GM11168 (cell line): ENCODE results near the gene SMYD3.

Source experiments
- in situ Hi-C: fragments of 300-500 bp; cut with MboI; formaldehyde crosslinking; loops from one replicate; pipeline ENCODE4 v1.12.0; 2022; ENCODE audit warnings: low sequenced_read_pairs; ENCODE audit not compliant: unreplicated experiment

Gene SMYD3

DNA sequence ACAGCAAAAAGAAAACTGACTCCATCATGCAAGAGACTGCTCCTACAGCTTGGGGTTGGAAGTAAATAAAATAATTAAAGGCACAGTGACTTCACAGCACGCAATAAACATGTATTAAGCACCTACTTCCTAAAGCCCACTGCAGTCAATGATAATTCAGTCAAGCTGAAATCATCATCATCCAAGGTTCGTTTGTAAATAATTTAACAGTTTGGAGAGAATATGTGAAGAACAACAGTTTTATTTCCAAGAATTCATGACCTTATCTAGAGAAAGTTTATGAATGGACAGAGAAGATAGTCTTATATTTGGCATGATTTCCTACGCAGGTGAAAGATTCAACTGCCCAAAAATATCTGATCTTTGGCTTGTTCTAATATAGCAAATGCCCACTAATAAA, 86.8 kb downstream of the SMYD3 start:
- in situ Hi-C loops = no loop called here

DNA sequence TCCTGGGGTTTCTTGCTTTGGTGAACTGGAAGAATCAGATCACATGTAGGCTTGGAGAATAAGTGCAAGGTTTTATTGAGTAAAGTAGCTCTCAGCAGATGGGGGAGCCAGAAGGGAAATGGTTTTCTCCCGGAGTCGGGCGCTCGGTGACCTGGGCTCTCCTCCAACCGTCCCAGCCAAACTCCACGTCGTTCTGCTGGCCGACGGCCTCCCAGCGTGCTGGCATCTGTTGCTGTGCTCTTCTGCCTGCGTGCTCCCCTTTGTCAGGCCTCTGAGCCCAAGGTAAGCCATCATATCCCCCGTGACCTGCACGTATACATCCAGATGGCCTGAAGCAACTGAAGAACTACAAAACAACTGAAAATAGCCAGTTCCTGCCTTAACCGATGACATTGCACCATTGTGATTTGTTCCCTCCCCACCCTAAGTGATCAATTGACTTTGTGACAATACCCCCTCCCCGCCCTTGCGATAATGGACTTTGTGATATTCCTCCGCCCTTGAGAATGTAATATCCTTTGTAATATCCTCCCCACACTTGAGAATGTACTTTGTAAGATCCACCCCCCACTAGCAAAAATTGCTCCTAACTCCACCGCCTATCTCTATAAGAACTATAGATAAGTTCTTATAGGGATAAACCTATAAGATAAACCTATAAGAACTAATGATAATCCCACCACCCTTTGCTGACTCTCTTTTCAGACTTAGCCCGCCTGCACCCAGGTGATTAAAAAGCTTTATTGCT, 88.3 kb downstream of the SMYD3 start:
- in situ Hi-C loops = no loop called here

DNA sequence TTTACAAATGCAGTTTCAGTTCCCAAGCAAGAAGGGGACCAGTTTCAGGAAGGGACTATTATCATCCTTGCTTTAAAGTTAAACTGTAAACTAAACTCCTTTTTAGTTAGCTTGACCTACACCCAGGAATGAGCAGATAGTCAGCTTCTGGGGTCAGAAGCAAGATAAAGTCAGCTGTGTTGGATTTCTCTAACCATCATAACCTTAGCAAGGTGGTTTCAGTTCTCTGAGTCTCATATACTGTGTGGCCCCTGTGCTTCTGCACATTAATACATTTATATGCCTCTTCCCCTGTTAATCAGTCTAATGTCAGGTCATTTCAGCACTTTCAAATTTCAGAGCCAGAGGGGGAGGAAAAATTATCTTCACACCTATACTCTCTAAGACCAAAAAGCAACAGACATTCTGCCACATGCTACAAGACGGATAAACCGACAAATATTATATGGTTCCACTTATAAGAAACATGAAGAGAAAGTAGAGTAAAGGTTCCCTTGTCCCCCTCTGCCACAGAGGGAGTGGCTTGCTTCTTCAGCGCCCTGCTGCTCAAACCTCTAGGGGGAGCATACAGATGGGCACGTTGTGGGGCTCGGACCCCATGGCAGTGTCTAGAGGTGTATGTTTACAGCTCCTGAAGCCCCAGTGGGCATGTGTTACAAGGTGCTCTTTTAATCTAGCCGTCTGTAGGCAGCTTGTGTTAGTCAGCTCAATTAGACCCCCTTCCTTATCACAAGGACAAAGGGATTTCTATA, 89.1 kb downstream of the SMYD3 start:
- in situ Hi-C loops = no loop called here

DNA sequence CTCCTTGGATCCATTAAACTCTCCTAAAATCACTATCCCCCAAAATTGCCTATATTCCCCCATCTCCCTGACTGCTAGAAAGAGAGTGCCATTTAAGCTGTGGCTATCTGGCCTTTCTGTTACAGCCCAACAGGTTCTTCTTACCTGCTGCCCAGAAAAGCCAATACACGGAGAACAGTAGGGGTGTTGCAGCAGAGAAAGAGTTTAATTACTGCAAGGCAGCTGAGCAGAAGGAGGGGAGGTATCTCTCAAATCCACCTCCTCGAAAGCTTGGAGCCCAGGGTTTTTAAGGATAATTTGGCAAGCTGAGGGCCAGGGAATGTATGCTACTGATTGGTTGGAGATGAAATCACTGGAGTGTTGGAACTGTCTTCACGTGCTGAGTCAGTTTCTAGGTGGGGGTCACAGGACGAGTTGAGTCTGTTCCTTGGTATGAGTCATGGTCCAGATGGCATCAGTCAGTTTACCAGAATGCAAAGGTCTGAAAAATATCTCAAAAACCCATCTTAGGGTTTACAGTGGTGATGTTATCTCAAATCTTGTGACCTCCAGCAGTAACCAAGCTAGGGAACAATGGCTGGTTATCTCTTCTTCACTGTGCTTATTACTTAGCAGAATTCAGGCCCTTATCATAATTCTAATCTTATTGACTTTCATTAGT, 89.8 kb downstream of the SMYD3 start:
- in situ Hi-C loops = no loop called here

DNA sequence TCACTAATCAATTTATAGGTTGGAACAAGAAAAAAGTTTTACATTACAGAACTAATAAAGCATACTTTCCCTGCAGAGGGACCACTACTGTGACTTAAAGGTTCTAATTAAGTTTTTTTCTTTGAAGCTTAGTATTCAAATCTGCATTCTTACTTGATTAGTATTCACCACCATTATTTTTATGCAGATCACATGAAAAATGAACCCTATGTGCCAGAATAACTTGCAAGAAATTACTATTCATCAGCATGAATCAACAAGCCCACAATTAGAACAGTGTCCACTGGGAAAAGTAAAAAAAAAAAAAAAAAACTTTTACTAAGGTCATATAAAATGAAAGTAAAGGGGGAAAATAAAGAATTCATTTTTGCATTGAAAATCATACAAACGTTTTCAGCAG, 90.8 kb downstream of the SMYD3 start:
- in situ Hi-C loops = no loop called here

DNA sequence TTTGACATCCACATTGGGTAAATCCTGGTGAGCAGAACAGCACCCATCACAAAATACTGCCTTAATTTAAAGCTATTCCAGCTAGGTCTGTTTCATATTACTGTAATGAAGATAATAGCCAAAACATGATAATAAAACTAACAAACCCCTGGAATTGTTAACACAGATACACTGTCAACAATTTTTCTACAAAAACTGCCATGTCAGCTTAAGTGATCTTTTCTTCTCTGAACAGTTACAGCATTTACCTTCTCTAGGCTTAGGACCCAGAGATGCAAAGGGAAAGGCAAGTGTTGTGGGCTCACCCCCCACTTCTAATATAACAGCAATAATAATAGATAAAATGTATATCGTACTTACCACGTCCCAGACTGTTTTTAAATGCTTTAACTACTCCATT, 92.1 kb downstream of the SMYD3 start:
- in situ Hi-C loops = no loop called here

DNA sequence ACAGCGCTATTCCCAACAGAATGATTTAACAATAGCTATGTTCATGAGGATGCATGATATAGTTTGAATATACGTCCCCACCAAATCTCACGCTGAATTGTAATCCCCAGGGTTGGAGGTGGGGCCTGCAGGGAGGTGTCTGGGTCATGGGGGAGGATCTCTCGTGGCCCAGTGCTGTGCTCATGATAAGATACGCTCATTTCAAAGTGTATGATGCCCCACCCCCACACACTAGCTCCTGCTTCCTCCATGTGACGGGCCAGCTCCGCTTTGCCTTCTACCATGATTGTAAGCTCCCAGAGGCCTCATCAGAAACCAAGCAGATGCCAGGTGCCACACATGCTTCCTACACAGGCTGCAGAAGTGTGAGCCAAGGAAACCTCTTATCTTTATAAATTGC, 93.6 kb downstream of the SMYD3 start:
- in situ Hi-C loops = no loop called here

DNA sequence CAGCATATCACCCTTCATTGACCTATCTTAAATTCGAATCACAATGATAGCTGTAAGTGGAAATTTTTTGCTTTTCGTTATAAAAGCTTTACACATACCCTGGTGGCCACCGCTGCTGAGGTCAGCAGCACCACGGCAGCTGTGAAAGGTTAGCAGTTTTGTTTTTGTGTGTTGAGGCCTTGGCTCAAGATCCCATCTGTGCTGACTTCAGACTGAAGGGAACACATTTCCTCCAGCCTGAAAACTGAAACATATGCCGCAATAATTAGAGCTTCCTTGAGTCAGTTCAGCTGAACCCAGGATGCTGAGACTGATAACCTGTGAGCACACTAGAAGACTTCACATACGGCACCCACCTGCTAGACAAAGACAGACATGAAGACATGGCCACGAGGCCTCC, 103.0 kb downstream of the SMYD3 start:
- in situ Hi-C loops = no loop called here

DNA sequence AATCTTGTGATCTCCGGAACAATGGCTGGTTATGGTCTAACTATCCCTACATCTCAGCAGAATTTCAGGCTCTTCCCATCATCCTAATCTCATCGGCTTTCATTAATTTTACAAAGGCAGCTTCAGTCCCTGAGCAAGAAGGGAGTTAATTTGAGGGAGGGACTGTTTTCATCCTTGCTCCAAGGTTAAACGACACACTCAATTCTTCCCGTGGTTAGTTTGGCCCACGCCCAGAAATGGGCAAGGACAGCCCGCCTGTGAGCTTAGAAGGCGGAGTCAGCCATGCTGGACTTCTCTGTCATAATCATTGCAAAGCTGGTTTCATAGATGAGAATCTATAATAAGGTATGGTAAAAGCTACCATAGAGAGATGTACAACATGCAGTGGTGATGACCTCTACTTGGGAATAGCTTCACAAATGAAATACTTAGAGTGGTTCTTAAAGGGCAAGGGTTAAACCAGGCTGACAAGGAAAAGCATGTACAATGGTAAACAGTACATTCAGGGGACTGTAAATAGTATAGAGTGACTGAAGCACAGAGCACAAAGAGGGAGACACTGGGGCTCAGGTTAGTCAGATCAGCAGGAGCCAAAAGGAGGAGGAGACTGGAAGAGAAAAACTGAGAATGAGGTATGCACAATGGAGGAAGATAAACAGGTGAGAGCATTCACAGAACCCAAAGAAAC, 108.8 kb downstream of the SMYD3 start:
- in situ Hi-C loops = no loop called here

DNA sequence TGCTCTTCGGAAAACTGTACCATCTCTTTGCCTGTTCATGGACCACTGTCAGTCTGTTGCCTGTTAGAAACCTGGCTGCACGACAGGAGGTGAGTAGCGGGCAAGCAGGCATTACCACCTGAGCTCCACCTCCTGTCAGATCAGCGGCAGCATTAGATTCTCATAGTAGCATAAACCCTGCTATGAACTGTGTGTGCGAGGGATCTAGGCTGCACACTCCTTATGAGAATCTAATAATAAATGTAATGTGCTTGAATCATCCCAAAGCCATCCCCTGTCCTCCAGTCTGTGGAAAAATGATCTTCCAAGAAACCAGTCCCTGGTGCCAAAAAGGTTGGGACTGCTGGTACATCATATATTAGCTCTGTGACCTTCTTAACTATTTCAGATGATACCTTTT, 110.0 kb downstream of the SMYD3 start:
- in situ Hi-C loops = no loop called here

DNA sequence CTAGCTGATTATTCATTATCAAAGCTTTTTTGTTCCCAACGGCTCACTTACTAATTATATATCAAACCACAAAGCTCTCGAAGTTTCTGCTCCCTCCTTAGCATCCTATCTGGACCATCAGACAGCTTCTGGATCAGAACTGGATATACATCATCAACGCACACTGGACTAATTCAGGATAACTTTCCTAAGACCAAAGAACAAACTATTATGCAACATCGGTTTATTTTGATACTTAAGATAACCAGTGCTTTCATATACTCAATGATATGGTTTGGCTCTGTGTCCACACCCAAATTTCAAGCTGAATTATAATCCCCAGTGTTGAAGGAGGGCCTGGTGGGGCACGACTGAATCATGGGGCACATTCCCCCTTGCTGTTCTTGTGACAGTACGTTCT, 110.8 kb downstream of the SMYD3 start:
- in situ Hi-C loops = no loop called here

DNA sequence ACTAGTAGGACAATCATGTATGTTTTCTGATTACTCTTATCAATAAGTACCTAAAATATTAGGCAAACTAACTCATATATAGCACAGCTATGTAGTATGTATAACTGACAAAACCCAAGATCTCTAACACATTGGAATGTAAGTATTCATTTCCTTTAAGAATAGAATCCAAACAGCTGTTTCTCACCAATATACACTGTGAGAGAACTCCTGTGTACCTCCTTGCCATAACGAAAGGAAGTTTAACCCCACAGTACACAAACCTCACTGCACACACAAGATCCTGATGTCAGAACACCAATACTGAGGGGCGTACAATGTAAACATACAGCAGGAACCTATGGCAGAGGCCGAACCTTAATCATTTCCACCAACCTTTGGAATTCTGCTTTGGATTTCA, 113.0 kb downstream of the SMYD3 start:
- in situ Hi-C loops = no loop called here

DNA sequence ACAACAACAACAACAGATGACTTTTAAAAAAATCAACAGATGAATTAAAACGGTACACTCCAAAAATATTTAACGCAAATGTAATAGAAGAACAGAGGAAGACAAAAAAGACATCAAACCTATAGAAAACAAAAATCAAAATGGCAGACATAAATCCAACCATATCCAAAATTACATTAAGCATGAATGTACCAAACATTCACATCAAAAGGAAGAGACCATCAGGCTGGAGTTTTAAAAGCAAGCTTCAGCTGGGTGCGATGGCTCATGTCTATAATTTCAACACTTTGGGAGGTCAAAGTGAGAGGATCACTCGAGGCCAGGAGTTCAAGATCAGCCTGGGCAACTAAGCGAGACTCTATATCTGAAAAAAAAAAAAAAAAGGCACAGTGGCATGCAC, 116.2 kb downstream of the SMYD3 start:
- in situ Hi-C loops = no loop called here

DNA sequence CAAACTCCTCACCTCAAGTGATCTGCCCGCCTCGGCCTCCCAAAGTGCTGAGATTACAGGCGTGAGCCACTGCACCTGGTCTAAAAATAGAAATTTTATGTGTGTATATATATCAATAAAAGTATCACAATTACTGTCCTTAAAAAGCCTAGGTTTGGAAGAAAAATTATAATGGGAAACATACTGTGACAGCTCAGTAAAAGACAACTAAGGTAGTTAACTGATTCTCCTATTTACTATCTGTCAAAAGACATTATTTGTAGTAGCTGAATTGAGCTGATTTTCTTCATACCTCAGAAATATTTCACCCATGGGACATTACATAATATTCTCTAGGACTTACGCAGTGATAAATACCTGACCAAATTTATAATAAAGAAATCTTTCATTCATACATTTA, 122.5 kb downstream of the SMYD3 start:
- in situ Hi-C loops = no loop called here

DNA sequence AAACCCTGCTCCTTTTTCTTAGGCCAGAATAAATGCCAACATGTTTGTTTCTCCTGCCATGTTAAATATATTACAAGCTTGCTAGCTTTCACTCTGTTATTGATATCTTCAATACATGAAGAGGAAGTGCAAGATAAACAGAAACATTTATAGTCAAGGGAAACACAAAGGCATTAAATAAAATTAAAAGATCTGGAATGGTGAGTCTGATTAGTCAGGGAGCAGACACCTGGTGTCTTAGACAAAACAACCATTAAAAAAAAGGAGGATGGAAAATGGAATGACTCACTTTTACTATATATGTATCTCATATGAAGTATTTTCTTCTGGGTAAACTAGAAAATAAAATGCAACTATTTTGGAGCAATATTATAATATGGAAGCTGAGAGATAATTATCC, 123.3 kb downstream of the SMYD3 start:
- in situ Hi-C loops = no loop called here

DNA sequence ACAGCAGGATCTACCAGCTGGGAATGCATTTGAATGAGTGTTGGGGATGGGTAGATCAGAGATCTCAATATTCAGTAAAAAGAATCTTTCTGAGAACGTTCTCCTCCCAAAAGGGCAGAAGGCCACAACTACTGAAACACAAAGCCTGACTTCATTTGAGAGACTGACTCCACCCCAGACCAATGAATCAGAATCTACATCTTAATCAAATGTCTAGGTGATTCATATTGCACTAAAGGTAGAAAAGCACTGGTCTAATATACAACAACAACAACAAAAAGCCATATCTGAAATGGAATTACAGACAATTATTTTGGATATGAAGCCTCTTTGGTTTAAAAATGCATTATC, 123.9 kb downstream of the SMYD3 start:
- in situ Hi-C loops = no loop called here

DNA sequence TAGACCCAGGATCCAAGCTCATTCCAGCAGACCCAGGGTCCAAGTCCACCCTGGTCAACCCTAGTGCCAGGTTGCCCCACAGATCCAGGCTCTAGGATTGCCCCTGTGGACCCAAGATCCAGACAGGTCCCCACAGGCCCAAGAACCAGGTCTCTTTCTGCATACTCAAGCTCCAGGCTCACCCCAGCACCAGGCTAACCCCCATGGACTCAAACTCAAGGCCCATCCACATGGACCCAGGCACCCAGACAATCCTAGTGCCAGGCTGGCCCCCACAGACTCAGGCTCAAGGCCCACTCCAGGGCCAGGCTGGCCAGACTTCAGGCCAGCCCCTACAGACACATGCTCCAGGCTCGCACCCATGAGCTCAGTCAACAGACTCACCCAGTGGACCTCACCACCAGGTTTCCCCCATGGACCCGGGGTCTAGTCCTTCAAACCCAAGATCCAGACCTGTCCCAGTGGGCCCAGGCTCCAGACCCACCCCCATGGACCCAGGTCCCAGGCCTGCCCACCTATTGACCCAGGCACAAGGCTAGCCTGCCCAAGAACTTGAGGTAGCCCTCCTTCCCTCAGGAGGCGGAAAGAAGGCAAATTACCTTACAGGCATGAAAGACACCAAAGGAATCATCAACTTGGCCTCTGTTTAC, 124.4 kb downstream of the SMYD3 start:
- in situ Hi-C loops = no loop called here

DNA sequence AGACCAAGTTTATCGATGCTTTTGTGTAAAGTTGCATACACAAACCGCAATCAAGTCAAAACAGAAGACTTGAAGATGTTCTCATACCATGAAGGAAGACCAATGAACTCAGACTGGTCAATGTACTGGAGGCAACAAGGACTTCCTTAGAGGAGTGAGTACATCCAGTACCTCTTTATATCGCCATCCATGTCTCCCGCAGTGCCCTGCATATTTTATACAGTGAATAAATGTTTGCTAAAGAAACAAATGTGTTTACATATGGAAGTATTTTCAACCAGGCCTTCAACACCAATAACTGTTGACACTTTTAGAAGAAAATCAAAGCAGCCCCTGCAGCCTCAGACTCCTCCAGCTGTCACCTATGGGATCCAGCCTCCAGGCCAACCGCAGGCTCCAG, 125.6 kb downstream of the SMYD3 start:
- in situ Hi-C loops = no loop called here

DNA sequence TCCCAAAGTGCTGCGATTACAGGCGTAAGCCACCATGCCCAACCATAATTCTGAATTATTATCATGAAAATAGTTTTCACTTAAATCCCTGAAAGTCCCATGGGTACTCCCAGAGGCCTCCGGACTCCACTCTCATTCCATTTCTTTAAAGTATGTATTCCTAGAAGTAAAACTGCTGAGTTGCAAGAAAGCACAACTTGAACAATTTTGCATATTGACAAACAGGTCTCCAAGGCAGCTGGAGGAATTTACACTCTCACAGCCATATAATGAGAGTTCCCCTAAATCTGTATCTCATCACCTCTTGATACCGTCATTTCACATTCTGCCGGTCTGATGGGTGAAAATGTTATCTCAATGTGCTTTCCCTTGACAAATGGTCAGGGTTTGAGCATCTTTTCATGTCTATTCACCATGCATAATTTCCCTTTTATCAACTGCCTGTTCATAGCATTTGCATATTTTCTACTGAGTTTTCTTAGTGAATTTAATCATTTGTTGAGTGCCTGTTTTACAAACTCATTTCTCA, 129.4 kb downstream of the SMYD3 start:
- in situ Hi-C loops = no loop called here

DNA sequence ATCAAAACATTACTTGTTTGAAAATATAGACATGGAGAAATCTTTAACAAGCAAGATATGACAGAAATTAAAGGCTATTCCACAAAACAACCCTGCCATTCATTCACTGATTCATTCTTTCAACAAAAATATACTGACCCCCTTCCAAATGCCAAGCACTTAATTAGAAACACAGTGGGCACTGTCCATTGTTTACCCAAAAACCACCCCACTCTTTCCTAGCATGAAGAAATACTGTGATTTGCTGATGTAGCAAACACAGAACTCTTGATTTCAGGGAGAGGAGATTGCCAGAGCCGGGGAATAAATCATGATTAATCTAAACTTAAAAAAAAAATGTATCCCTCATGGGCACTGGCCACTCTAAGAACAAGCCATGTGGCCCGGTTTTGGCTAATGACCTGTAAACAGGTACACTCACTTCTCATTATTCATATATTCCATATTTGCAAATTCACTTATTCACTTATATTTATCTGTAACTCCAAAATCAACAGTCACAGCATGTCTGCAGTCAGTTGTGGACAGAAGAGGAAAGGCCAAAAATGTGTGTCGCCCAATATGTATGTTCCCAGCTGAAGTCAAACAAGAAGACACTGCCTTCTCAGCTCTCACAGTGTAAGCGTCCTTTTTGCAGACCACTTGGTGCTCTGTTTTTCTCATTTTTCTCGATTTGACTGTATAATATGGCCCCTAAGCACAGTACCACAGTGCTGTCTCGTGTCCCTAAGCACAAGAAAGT, 133.1 kb downstream of the SMYD3 start:
- in situ Hi-C loops = no loop called here
